Astrocyte (in vitro differentiated cells and primary cell): ENCODE measurements around the gene SMTN. TPM values are rescaled to one million over a fixed set of nuclear protein-coding genes. Genes with fewer than 3 reads are reported as not detected.

Experiments used
- DNase-seq: peaks from one replicate; pipeline ENCODE4 v3.0.0-alpha.2; 2010; ENCODE audit warnings: low read depth
- FAIRE-seq: peaks from 2 replicates; lab custom pipeline; 2011; peaks lifted over from hg19 to GRCh38; lab: Jason Lieb, UNC
- H2AFZ ChIP-seq: 2 replicates; pipeline ENCODE4 v1.6.0; 2012; ENCODE audit warnings: low read depth, low read length, inconsistent platforms
- H3K27ac ChIP-seq: 2 replicates; pipeline ENCODE4 v1.5.1; 2011; ENCODE audit warnings: low read depth, low read length, inconsistent platforms
- H3K27me3 ChIP-seq: 2 replicates; pipeline ENCODE4 v1.6.0; 2011; ENCODE audit warnings: low read length, inconsistent platforms; ENCODE audit not compliant: insufficient read depth
- H3K36me3 ChIP-seq: 2 replicates; pipeline ENCODE4 v1.5.1; 2011; ENCODE audit warnings: low read length, inconsistent platforms; ENCODE audit not compliant: insufficient read depth
- H3K4me1 ChIP-seq: 2 replicates; pipeline ENCODE4 v1.5.1; 2011; ENCODE audit warnings: low read length, inconsistent platforms; ENCODE audit not compliant: insufficient read depth
- H3K4me2 ChIP-seq: 2 replicates; pipeline ENCODE4 v1.6.0; 2012; ENCODE audit warnings: low read length, inconsistent platforms
- H3K4me3 ChIP-seq: 2 replicates; pipeline ENCODE4 v1.5.1; 2011; ENCODE audit warnings: low read depth, mild to moderate bottlenecking, low read length, inconsistent platforms; ENCODE audit not compliant: insufficient read depth
- H3K79me2 ChIP-seq: 2 replicates; pipeline ENCODE4 v1.6.0; 2012; ENCODE audit warnings: mild to moderate bottlenecking, low read length, inconsistent platforms; ENCODE audit not compliant: insufficient read depth
- H3K9ac ChIP-seq: 2 replicates; pipeline ENCODE4 v1.6.0; 2012; ENCODE audit warnings: mild to moderate bottlenecking, low read length, inconsistent platforms
- H3K9me3 ChIP-seq: 2 replicates; pipeline ENCODE4 v1.5.1; 2012; ENCODE audit warnings: low read depth, mild to moderate bottlenecking, low read length, inconsistent platforms; ENCODE audit not compliant: insufficient read depth
- H4K20me1 ChIP-seq: 2 replicates; pipeline ENCODE4 v1.6.0; 2012; ENCODE audit warnings: low read length, inconsistent platforms; ENCODE audit not compliant: insufficient read depth
- H3K27ac Mint-ChIP-seq: one replicate; pipeline ENCODE4 v1.8.0; 2021; ENCODE audit warnings: mild to moderate bottlenecking, mixed read lengths; ENCODE audit not compliant: unreplicated experiment
- H3K27me3 Mint-ChIP-seq: one replicate; pipeline ENCODE4 v1.8.0; 2021; ENCODE audit warnings: low read depth, mixed read lengths; ENCODE audit not compliant: unreplicated experiment
- H3K36me3 Mint-ChIP-seq: one replicate; pipeline ENCODE4 v1.8.0; 2021; ENCODE audit warnings: low read depth, mixed read lengths; ENCODE audit not compliant: unreplicated experiment
- H3K4me1 Mint-ChIP-seq: one replicate; pipeline ENCODE4 v1.8.0; 2021; ENCODE audit warnings: low read depth, mixed read lengths; ENCODE audit not compliant: unreplicated experiment
- H3K4me3 Mint-ChIP-seq: one replicate; pipeline ENCODE4 v1.8.0; 2021; ENCODE audit warnings: mild to moderate bottlenecking, moderate library complexity, mixed read lengths; ENCODE audit not compliant: unreplicated experiment
- H3K9me3 Mint-ChIP-seq: one replicate; pipeline ENCODE4 v1.8.0; 2021; ENCODE audit warnings: mild to moderate bottlenecking, mixed read lengths; ENCODE audit not compliant: unreplicated experiment
- EZH2 ChIP-seq: IDR thresholded peaks from 2 replicates; pipeline ENCODE4 v1.6.1; 2012; ENCODE audit warnings: mild to moderate bottlenecking, low read length, inconsistent platforms; ENCODE audit not compliant: insufficient read depth
- total RNA-seq: library from RNA; stranded (reverse); gene quantifications from 2 replicates; pipeline ENCODE4 v1.2.1, GENCODE V29; 2021
- TF ChIP-seq, protein P1 (sequence below): IDR thresholded peaks from 2 replicates; pipeline ENCODE4 v1.5.1; 2011; ENCODE audit warnings: low read depth, mild to moderate bottlenecking, inconsistent platforms, low read length, moderate library complexity; ENCODE audit not compliant: insufficient read depth

SMTN gene
- total RNA-seq, 1 donor from 2014 or later, result 98.9 TPM

DNA sequence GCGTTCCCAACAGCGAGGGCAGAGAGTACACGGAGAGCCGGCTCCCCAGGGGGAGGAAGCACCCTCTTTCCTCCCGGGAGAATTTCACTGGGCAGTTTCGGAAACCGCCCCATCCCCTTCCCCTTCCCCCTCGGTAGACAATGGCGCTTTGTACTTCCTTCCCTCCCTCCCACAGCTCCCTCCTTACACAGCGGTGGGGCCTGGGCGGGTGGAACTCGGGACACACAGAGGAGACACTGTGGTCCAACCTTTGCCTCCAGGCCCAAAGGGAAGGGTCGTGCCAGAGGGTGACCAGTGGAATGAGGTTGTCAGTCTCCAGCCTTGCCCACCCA, 4.3 kb downstream of the SMTN start:
- H3K4me1 ChIP-seq, result peaks cover 50% of the 10 kb centered on the region
- TF ChIP-seq, protein P1, sequence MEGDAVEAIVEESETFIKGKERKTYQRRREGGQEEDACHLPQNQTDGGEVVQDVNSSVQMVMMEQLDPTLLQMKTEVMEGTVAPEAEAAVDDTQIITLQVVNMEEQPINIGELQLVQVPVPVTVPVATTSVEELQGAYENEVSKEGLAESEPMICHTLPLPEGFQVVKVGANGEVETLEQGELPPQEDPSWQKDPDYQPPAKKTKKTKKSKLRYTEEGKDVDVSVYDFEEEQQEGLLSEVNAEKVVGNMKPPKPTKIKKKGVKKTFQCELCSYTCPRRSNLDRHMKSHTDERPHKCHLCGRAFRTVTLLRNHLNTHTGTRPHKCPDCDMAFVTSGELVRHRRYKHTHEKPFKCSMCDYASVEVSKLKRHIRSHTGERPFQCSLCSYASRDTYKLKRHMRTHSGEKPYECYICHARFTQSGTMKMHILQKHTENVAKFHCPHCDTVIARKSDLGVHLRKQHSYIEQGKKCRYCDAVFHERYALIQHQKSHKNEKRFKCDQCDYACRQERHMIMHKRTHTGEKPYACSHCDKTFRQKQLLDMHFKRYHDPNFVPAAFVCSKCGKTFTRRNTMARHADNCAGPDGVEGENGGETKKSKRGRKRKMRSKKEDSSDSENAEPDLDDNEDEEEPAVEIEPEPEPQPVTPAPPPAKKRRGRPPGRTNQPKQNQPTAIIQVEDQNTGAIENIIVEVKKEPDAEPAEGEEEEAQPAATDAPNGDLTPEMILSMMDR, result no peak
- TF ChIP-seq EZH2, result no peak
- no peaks in the 10 kb centered on the region for H3K27me3 ChIP-seq
- peaks cover 5% of the 10 kb centered on the region for H3K9me3 Mint-ChIP-seq
- H3K36me3 Mint-ChIP-seq, result peaks cover 4% of the 10 kb centered on the region
- H3K27me3 Mint-ChIP-seq, result no peaks in the 10 kb centered on the region
- peak overlapping the region; percentile 74 for H3K27ac ChIP-seq
- H3K4me3 ChIP-seq, result peak overlapping the region; percentile 82
- peak overlapping the region; percentile 64 for H3K4me3 Mint-ChIP-seq
- peak overlapping the region; percentile 92 for H3K9ac ChIP-seq
- peaks cover 24% of the 10 kb centered on the region for H3K4me1 Mint-ChIP-seq
- H3K36me3 ChIP-seq, result peaks cover 22% of the 10 kb centered on the region
- peaks cover 74% of the 10 kb centered on the region for H3K79me2 ChIP-seq
- H4K20me1 ChIP-seq, result peaks cover 66% of the 10 kb centered on the region
- H3K27ac Mint-ChIP-seq, result peak overlapping the region; percentile 69
- peak overlapping the region; percentile 96 for H3K4me2 ChIP-seq
- H3K9me3 ChIP-seq, result no peaks in the 10 kb centered on the region
- no peak for DNase-seq
- H2AFZ ChIP-seq, result no peak overlapping the region
- no peak for FAIRE-seq

DNA sequence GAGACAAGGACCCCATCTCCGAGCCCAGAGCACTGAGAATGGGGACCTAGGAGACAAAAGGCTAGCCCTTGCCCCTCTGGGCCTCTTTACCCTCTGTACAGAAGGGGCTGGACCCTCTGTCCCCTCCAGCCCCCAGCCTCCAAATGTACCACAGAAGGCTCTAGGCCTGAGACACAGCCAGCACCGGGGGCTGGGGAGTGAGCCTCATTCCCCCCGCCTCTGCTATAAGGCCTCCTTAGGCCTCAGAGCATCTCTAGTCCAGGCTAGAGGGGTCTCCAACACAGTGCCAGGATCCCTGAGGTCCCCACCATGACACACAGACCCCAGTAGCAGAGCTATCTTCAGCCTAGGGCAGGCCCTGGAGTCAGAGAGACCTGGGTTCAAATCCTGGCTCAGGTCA, 4.8 kb downstream of the SMTN start:
- H3K9ac ChIP-seq, result peak overlapping the region; percentile 92
- peaks cover 24% of the 10 kb centered on the region for H3K4me1 Mint-ChIP-seq

More for the DNA sequence above, 4.8 kb downstream of the SMTN start:
- Mint-ChIP-seq H3K27ac (peak overlapping the region; percentile 74), H3K27me3 (no peaks in the 10 kb centered on the region), H3K36me3 (peaks cover 7% of the 10 kb centered on the region), H3K4me3 (peak overlapping the region; percentile 46), H3K9me3 (peaks cover 5% of the 10 kb centered on the region)
- Histone ChIP-seq H3K4me2 (peak overlapping the region; percentile 96), H4K20me1 (peaks cover 70% of the 10 kb centered on the region), H3K4me1 (peaks cover 46% of the 10 kb centered on the region), H3K27me3 (no peaks in the 10 kb centered on the region), H3K27ac (peak overlapping the region; percentile 74), H3K4me3 (peak overlapping the region; percentile 82), H3K79me2 (peaks cover 74% of the 10 kb centered on the region), H3K36me3 (peaks cover 22% of the 10 kb centered on the region), H2AFZ (no peak overlapping the region), H3K9me3 (no peaks in the 10 kb centered on the region)
- FAIRE-seq (no peak), DNase-seq (no peak)
- no peak for TF ChIP-seq EZH2
- TF ChIP-seq, protein P1, result no peak
